Measurements from ENCODE around the gene ANKRD12. TPM values are rescaled to one million over a fixed set of nuclear protein-coding genes. Genes with fewer than 3 reads are reported as not detected.

ANKRD12 gene
- total and polyA plus RNA-seq, 2 donors (not counting 1 experiment from before 2014, with no cell fraction given): 8.0 to 183 TPM

- Histone ChIP-seq H4K20me1 (ENCODE audit: control insufficient read depth, insufficient read depth, low read length, poor library complexity, severe bottlenecking) (no peaks in the 10 kb centered on the region), H3K79me2 (ENCODE audit: control insufficient read depth, insufficient read depth, low read length) (peaks cover 97% of the 10 kb centered on the region), H2AFZ (ENCODE audit: insufficient read depth, low read depth, low read length, poor library complexity, severe bottlenecking) (peak overlapping the region; percentile 11), H3K9me3 (ENCODE audit: control extremely low read depth in 1 of 3, control insufficient read depth in 2 of 3, insufficient read depth in 1 of 3, low read length in 2 of 3) (no peaks in the 10 kb centered on the region), H3K4me1 (ENCODE audit: control insufficient read depth in 2 of 2, insufficient read depth in 2 of 2, low read length in 2 of 2) (peaks cover 56 to 86% of the 10 kb centered on the region in 2 donors), H3K27me3 (replicated peaks in 1 of 4; ENCODE audit: control extremely low read depth in 1 of 4, control insufficient read depth in 3 of 4, insufficient read depth in 4 of 4, low read length in 3 of 4) (no peaks in the 10 kb centered on the region), H3K27ac (ENCODE audit: low read length in 2 of 2) (peak overlapping the region; percentile 82 to 99), H3K36me3 (replicated peaks in 1 of 2; ENCODE audit: control extremely low read depth in 1 of 2, control insufficient read depth in 1 of 2, extremely low read depth in 1 of 2, insufficient read depth in 2 of 2, low read length in 1 of 2) (peaks cover 13 to 34% of the 10 kb centered on the region in 2 experiments), H3K4me3 (ENCODE audit: control extremely low read depth in 1 of 5, extremely low read depth in 1 of 5, insufficient read depth in 1 of 5, low read depth in 2 of 5, low read length in 4 of 5) (peak overlapping the region in 2 of 5 experiments; percentile 3 to 66), H3K4me2 (replicated peaks; ENCODE audit: low read depth, low read length, poor library complexity, severe bottlenecking) (peak overlapping the region; percentile 68), H3K9ac (ENCODE audit: low read length) (peak overlapping the region; percentile 65)
- ChIA-PET POLR2A (interaction anchor here (1.0 to 3.8 kb wide), 5 partner anchors 14 to 21 kb away, joined by 3 to 57 read pairs (median 7); partner anchors contain the start of genes ANKRD12 and NDUFV2), CTCF (interaction anchor here (0.6 to 5.3 kb wide), 9 partner anchors 9 to 61 kb away, joined by 3 to 27 read pairs (median 7); partner anchors contain the start of genes ANKRD12 and NDUFV2)
- H3K27me3 Mint-ChIP-seq: no peaks in the 10 kb centered on the region
- no peak for TF ChIP-seq CTCF (IDR thresholded peaks at IDR 0.05)
- no peak for TF ChIP-seq EZH2 (IDR thresholded peaks at IDR 0.05; ENCODE audit: borderline replicate concordance, insufficient read depth, low read depth, low read length, poor library complexity, severe bottlenecking)
- peak; percentile 59 for DNase-seq
- no peaks in the 10 kb centered on the region for H3K9me3 Mint-ChIP-seq (ENCODE audit: insufficient read depth)
- peaks cover 70% of the 10 kb centered on the region for H3K4me1 Mint-ChIP-seq
- H3K27ac Mint-ChIP-seq: peak overlapping the region; percentile 98
- intact Hi-C loops (cut with micrococcal nuclease): loop anchor here (1.0 to 5.0 kb wide), 4 partner anchors 9 to 516 kb away; partner anchors contain the start of gene ANKRD12
- peak overlapping the region; percentile 88 for H3K4me3 Mint-ChIP-seq
- no CpG with 5 or more reads among the region's 5 CpGs for WGBS (ENCODE audit: insufficient coverage)
- ATAC-seq (ENCODE audit: low read depth): peak; percentile 26
Measured at GRCh38 chr18:9117980-9118841, 18.4 kb upstream of the ANKRD12 start.

All from B cell (primary cell).